Ectodermal cell (in vitro differentiated cells): ENCODE measurements around the gene MYOF.
"Not testable (repeated sequence)": the region's sequence is repeated elsewhere in the genome, so short reads cannot be mapped to it uniquely, and the experiment has no call there.

ENCODE experiments used
- H3K27ac ChIP-seq: 2 replicates; pipeline ENCODE4 v1.7.0; 2013; ENCODE audit warnings: mild to moderate bottlenecking, low read depth, low read length; ENCODE audit not compliant: insufficient read depth, poor library complexity, severe bottlenecking
- H3K27me3 ChIP-seq: 2 replicates; pipeline ENCODE4 v1.7.0; 2013; ENCODE audit warnings: mild to moderate bottlenecking, low read length; ENCODE audit not compliant: insufficient read depth, control insufficient read depth, poor library complexity, severe bottlenecking
- H3K36me3 ChIP-seq: one replicate; pipeline ENCODE4 v1.7.0; 2013; ENCODE audit warnings: low read length; ENCODE audit not compliant: control insufficient read depth, insufficient read depth
- H3K4me1 ChIP-seq: one replicate; pipeline ENCODE4 v1.7.0; 2013; ENCODE audit warnings: low read length; ENCODE audit not compliant: control insufficient read depth, insufficient read depth
- H3K4me3 ChIP-seq: 2 replicates; pipeline ENCODE4 v1.7.0; 2013; ENCODE audit warnings: low read depth, low read length, control low read depth; ENCODE audit not compliant: insufficient read depth
- H3K9me3 ChIP-seq: 2 replicates; pipeline ENCODE4 v1.7.0; 2013; ENCODE audit warnings: mild to moderate bottlenecking, low read length, moderate library complexity; ENCODE audit not compliant: control insufficient read depth
- WGBS, 2 experiments: methylation state at CpG; one replicate each; pipeline ENCODE4 v1.1.7; 2013; ENCODE audit warnings: missing lambda C conversion rate in 2 of 2; 5-methylcytosine and 5-hydroxymethylcytosine counted together

Gene MYOF

DNA sequence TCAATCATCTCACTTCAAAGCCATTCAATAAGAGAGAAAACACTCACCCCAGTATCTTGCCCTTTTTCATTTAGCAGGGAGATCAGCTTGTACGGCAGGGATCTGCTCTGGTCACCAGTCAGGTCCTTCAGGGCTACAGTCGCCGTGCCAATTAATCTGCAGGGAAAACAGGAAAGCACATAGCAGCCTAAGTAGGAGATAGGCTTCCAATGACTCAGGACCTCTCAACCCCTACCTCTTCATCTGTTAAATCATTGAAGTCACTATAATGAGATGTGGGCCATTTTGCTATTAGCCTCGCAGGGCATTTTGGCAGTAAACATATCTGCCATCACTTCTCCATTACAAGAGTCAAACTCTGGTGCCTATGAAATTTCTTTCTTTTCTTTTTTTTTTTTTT, 50.8 kb downstream of the MYOF start:
- Histone ChIP-seq H3K27ac (no peak overlapping the region), H3K4me1 (peaks cover 8% of the 10 kb centered on the region), H3K9me3 (no peaks in the 10 kb centered on the region), H3K36me3 (no peaks in the 10 kb centered on the region), H3K27me3 (no peaks in the 10 kb centered on the region), H3K4me3 (no peak overlapping the region)
- 91 to 94% methylated on average over 4 of the region's 4 CpGs for WGBS, 2 experiments

DNA sequence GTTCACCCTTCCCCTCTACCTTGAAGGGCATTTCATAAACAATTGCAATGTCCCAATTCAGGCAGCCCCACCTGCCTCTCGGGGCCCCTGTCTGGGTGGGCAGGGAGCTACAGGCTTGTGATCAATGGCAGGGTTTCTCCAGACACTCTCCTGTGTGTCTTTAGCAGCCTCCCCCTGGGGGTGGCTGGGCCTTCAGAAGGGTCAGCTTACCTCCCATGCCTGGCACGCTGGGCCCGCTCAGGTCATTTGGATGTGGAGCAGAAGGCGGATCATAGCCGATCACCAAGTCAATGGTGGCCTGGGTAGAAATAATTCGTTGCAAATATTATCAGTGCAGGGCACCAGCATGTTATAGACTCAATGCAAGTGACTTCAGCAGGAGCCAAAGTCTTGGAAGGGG, 56.3 kb downstream of the MYOF start:
- H3K27ac ChIP-seq, result no peak overlapping the region
- peaks cover 13% of the 10 kb centered on the region for H3K4me1 ChIP-seq
- no peaks in the 10 kb centered on the region for H3K27me3 ChIP-seq
- no peak overlapping the region for H3K4me3 ChIP-seq
- H3K9me3 ChIP-seq, result no peaks in the 10 kb centered on the region
- 93% methylated on average over 6 of the region's 6 CpGs for WGBS, 2 experiments
- no peaks in the 10 kb centered on the region for H3K36me3 ChIP-seq

- H3K9me3 ChIP-seq, result no peaks in the 10 kb centered on the region
- WGBS, 2 experiments, result 72 to 80% methylated on average over 4 of the region's 4 CpGs
These were observed 60.0 kb downstream of the MYOF start for GRCh38 chr10:93422118-93422517.

GRCh38 chr10:93420944-93421825, 60.9 kb downstream of the MYOF start:
- Histone ChIP-seq H3K27ac (no peak overlapping the region), H3K36me3 (no peaks in the 10 kb centered on the region)
- 72 to 76% methylated on average over 6 of the region's 6 CpGs for WGBS, 2 experiments

More at GRCh38 chr10:93422118-93422517, 60.0 kb downstream of the MYOF start:
- Histone ChIP-seq H3K27ac (peak overlapping the region; percentile 27), H3K36me3 (no peaks in the 10 kb centered on the region), H3K4me3 (no peak overlapping the region), H3K27me3 (no peaks in the 10 kb centered on the region), H3K4me1 (peaks cover 27% of the 10 kb centered on the region)

GRCh38 chr10:93420091-93420490, 62.0 kb downstream of the MYOF start:
- peaks cover 27% of the 10 kb centered on the region for H3K4me1 ChIP-seq
- peak overlapping the region; percentile 42 for H3K27ac ChIP-seq
- H3K27me3 ChIP-seq, result no peaks in the 10 kb centered on the region
- no peaks in the 10 kb centered on the region for H3K9me3 ChIP-seq
- no peaks in the 10 kb centered on the region for H3K36me3 ChIP-seq
- H3K4me3 ChIP-seq, result no peak overlapping the region
- 61 to 62% methylated on average over 5 of the region's 5 CpGs for WGBS, 2 experiments

More at GRCh38 chr10:93420944-93421825, 60.9 kb downstream of the MYOF start:
- H3K4me1 ChIP-seq, result peaks cover 27% of the 10 kb centered on the region
- H3K9me3 ChIP-seq, result no peaks in the 10 kb centered on the region
- H3K4me3 ChIP-seq, result no peak overlapping the region
- no peaks in the 10 kb centered on the region for H3K27me3 ChIP-seq

DNA sequence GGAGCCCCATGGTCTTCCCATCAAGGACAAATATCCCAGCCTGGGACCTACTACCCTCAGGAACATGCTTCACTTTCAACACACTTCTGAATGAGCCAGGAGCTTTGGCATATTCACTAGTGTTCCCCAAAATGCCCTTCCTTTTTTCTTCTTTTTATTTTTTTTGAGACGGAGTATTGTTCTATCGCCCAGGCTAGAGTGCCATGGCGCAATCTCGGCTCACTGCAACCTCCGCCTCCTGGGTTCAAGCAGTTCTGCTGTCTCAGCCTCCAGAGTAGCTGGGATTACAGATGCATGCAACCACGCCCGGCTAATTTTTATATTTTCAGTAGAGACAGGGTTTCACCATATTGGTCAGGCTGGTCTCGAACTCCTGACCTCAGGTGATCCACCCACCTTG, 63.1 kb downstream of the MYOF start:
- H3K4me3 ChIP-seq, H3K27ac ChIP-seq, H3K9me3 ChIP-seq, H3K36me3 ChIP-seq, H3K27me3 ChIP-seq: not testable (repeated sequence)
- H3K4me1 ChIP-seq, result peaks cover 27% of the 10 kb centered on the region
- 95% methylated on average over 8 of the region's 8 CpGs for WGBS, 2 experiments

- Histone ChIP-seq H3K4me3 (no peak overlapping the region), H3K9me3 (no peaks in the 10 kb centered on the region), H3K36me3 (no peaks in the 10 kb centered on the region), H3K4me1 (peaks cover 27% of the 10 kb centered on the region), H3K27ac (no peak overlapping the region), H3K27me3 (no peaks in the 10 kb centered on the region)
- 57 to 87% methylated on average over 3 of the region's 3 CpGs for WGBS, 2 experiments
These were observed 64.2 kb downstream of the MYOF start for GRCh38 chr10:93417921-93418320.

DNA sequence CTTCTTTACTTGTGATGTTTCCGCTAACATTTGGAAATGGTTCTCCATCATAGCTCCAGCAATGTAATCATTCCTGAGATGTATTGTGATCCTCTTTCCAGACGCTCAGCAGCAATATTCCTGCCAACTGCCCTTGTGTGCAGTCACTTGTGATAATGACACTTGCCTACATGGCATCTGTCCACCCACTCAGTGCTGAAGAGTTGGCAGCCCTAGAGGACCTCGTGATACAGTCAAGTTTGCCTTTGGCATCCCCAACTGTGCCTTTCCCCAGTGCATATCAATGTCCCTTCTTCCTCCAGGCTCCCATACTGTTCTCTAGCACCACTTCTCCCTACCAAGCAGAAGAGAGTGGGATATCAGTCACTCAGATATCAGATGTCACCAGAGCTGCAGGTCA, 64.9 kb downstream of the MYOF start:
- Histone ChIP-seq H3K36me3 (no peaks in the 10 kb centered on the region), H3K9me3 (no peaks in the 10 kb centered on the region), H3K4me3 (no peak overlapping the region), H3K27ac (no peak overlapping the region), H3K4me1 (peaks cover 27% of the 10 kb centered on the region), H3K27me3 (no peaks in the 10 kb centered on the region)
- WGBS, 2 experiments, result 90 to 94% methylated on average over 3 of the region's 3 CpGs

DNA sequence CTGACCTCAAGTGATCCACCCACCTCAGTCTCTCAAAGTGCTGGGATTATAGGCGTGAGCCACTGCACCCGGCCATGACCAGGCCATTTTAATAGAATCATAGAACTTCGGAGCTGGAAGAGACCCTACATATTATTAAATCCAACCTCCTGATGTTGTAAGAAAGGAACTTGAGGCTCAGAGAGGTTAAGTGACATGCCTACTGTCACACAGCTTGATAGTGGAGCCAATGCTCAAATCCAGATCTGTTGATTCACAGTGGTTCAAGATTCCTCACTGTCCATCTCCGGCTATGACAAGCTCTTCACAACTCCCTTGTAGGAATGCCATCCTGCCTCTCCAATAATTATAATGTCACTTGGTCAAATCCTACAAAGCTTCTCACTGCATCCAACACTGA, 65.3 kb downstream of the MYOF start:
- H3K9me3 ChIP-seq, result no peaks in the 10 kb centered on the region
- H3K27ac ChIP-seq, result no peak overlapping the region
- H3K36me3 ChIP-seq, result no peaks in the 10 kb centered on the region
- peaks cover 23% of the 10 kb centered on the region for H3K4me1 ChIP-seq
- H3K27me3 ChIP-seq, result no peaks in the 10 kb centered on the region
- no peak overlapping the region for H3K4me3 ChIP-seq
- 92 to 93% methylated on average over 4 of the region's 4 CpGs for WGBS, 2 experiments

DNA sequence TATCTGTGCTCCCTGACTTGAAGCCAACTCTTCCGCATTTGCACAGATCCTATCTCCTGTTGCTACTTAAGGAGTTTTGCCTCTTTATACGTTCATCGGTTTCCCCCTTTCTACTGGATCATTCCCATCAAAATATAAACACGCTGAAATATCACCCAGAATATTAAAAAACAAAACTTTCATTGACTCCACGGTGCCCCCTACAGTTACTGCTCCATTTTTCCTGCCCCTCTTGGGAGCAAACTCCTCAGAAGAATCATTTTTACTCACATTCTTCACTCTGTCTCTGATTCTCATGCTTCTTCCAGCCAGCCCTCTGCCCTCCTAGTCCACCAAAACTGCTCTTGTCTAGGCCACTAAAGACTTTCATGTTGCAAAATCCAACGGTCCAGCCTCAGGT, 66.4 kb downstream of the MYOF start:
- Histone ChIP-seq H3K27ac (no peak overlapping the region), H3K9me3 (no peaks in the 10 kb centered on the region), H3K4me3 (no peak overlapping the region), H3K4me1 (peaks cover 13% of the 10 kb centered on the region), H3K27me3 (no peaks in the 10 kb centered on the region), H3K36me3 (no peaks in the 10 kb centered on the region)
- WGBS, 2 experiments, result 77 to 79% methylated on average over 6 of the region's 6 CpGs
